NB4 (cell line): Measurements from ENCODE around the gene UBE2J2.

Source experiments
- DNase-seq: peaks from one replicate; pipeline ENCODE4 v3.0.0; 2010; ENCODE audit warnings: low read depth
- H3K4me3 ChIP-seq: one replicate; pipeline ENCODE4 v1.5.1; 2011; ENCODE audit warnings: mild to moderate bottlenecking, low read depth, low read length, moderate library complexity
- CTCF ChIP-seq: IDR thresholded peaks from one replicate; pipeline ENCODE4 v1.5.1; 2012; ENCODE audit warnings: low read depth, low read length
- MAX ChIP-seq: IDR thresholded peaks from 2 replicates; pipeline ENCODE4 v1.6.1; 2011; ENCODE audit warnings: low read depth, low read length
- MYC ChIP-seq: IDR thresholded peaks from 2 replicates; pipeline ENCODE4 v1.6.1; 2011; ENCODE audit warnings: low read depth, low read length
- POLR2A ChIP-seq: IDR thresholded peaks from 2 replicates; pipeline ENCODE4 v1.6.1; 2011; ENCODE audit warnings: mild to moderate bottlenecking; ENCODE audit not compliant: insufficient read length; ENCODE audit errors: extremely low read depth

UBE2J2 gene

DNA sequence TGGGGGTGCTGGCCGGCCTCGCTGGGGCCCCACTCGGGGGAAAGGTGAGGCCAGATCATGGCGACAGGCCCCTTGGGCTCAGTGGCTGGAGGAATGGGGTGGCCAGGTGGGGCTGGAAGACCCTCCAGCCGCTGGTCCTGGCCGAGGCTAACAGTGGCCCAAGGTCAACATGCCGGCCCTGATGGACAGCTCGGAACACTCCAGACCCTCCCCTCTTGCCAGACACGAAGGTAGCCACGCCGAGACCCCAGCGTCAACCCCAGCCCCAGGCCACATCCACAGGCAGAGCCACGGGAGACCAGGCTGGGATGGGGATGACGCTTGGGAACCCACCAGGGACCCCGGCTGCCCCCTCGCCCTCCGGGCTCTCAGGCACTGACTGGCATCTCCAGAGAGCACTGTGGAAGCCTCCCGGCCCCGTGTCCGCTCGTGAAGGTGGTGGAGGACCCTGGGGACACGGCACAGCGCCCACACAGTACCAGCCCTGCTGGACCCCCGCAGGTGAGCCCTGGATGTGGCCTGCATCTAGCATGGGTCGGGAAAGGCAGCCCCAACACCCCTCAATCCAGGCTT, 26.2 kb downstream of the UBE2J2 start:
- no peak overlapping the region for H3K4me3 ChIP-seq
- TF ChIP-seq MAX (no peak), CTCF (no peak), POLR2A (no peak), MYC (no peak)
- DNase-seq, result no peak

DNA sequence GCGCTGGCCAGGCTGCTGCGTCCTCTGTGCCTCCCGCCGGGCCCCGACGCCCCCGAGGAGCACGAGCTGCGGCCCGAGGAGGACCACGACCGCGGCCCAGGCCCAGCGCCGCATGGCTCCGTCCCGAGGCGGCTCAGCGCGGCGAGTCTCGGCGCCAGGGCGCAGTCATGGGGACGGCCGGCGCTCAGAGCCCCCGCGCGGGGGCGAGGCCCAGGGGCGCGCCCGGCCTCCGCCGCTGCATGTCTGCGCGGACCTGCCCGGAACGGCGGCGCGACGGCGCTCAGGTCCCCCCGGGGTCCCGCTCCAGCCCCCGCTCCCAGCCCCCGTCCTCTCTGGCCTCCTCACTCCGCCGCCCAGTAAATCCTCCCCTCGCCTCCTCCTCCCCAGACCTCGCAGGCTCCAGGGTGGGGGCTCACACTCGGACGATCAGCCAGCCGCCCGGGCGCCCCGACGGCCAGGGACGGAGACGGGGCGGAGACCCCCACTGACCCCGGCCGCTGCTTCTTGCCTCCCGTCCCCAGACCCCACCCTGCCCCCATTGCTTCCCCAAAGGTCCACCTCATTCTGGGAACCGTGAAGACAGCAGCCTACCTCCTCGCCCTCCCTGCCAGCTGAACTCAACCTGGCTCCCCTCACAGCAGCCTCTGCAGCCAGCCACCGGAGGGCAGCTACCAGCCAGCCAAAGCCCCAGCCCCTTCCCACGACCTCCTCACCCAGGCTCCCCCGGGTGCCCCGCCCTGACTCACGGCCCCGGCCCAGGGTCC, 26.9 kb downstream of the UBE2J2 start, which contains the start of gene C1QTNF12:
Gene C1QTNF12 (minus strand): TSS at position 146 of the 764 bp plus-strand sequence. CDS start 32 bp downstream, at position 114.
- TF ChIP-seq MAX (no peak), MYC (no peak), CTCF (no peak), POLR2A (no peak)
- no peak within 1 kb of the TSS for H3K4me3 ChIP-seq
- DNase-seq, result no peak

DNA sequence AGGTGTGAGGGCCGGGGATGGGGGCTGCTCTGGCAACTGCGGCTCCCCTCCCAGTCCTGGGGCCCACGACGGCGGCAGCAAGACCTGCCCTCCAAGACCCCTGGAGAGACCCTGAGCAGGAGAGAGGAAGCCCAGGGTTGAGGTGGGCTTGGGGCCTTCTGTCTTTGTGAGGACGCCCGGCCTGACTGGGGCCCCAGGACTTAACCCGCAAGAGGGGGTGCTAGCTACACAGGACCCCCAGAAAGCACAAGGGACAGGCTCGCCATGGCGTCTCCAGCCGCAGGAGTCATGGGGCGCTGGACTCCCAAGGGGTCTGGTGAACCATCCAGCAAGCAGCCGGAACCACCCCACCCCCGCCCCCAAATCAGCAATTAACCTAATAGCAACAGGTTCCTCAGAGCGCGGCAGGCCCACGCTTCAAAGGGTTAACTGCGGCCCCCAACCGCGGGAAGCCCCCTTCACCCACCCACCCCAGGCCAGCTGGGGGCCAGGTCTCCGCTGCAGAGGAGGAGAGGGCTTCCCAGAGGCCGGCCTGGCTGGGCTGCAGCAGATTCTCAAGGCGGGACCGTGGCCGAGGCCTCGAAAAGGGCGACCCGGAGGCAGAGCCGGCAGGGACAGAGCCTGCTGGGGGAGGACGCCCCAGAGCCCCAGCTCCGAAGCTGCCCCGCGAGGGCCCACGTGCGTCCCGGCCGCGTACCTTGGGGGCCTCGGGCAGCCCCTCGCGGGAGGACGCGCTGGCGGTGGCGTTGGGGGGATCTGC, 27.7 kb downstream of the UBE2J2 start:
- no peak for TF ChIP-seq MAX
- no peak for TF ChIP-seq POLR2A
- no peak for TF ChIP-seq MYC
- no peak for TF ChIP-seq CTCF
- DNase-seq, result no peak
- H3K4me3 ChIP-seq, result no peak overlapping the region

- TF ChIP-seq POLR2A (no peak), MAX (no peak), MYC (no peak), CTCF (no peak)
- DNase-seq, result no peak
- H3K4me3 ChIP-seq, result no peak overlapping the region
These were observed 28.4 kb downstream of the UBE2J2 start for GRCh38 chr1:1245178-1245816.

DNA sequence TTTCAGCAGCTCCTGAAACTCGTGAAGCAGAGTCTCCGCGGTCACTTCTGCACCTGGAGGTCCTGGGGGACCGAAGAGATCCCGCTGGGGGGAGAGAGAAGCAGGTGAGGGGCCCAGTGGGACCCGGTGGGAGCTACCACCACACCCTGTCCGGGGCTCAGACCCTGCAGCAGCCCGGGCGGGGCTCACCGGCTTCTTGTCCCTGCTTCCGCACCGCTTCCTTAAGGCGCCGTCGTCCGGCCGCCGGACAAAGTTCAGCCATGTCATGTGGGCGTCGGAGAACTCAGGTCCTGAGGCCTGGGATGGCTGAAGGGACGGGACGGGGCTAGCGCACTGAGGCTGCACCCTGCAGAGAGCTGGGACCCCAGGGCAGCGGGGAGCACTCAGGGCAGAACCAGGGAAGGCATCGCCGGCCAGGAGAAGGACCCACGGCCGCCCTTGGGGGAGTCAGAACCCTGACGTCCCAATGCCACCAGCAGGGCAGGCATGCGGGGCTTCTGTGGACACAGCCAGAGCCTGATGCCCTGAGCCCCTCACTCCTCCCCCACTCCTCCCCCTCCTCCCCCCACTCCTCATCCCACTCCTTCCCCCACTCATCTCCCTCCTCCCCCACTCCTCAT, 29.4 kb downstream of the UBE2J2 start:
- no peak for TF ChIP-seq CTCF
- no peak for TF ChIP-seq MAX
- no peak for TF ChIP-seq POLR2A
- no peak for TF ChIP-seq MYC
- DNase-seq, result no peak
- no peak overlapping the region for H3K4me3 ChIP-seq
